Choroid plexus epithelial cell (primary cell): ENCODE results near the gene CNOT4.

ENCODE experiments used
- DNase-seq: peaks from one replicate; pipeline ENCODE4 v3.0.0-alpha.2; 2010; ENCODE audit warnings: low read depth
- H3K4me3 ChIP-seq: 2 replicates; pipeline ENCODE4 v1.5.1; 2011; ENCODE audit warnings: low read depth, mild to moderate bottlenecking, control low read depth, low read length, moderate library complexity
- CTCF ChIP-seq: conservative IDR thresholded peaks from 2 replicates; pipeline ENCODE4 v1.5.1; 2011; ENCODE audit warnings: low read depth, mild to moderate bottlenecking, control low read depth, inconsistent platforms, low read length, moderate library complexity

The CNOT4 gene

GRCh38 chr7:135509839-135510591 is at the start of gene CNOT4:
Gene CNOT4 (minus strand): TSS chr7:135510102. CDS start chr7:135438331, 71,771 bp downstream.
- no peak for TF ChIP-seq CTCF
- H3K4me3 ChIP-seq: peak within 1 kb of the TSS; percentile 95
- DNase-seq: peak; percentile 98

- TF ChIP-seq CTCF: no peak
- peak overlapping the region; percentile 97 for H3K4me3 ChIP-seq
- no peak for DNase-seq
These were observed 49.0 kb upstream of the CNOT4 start for GRCh38 chr7:135558881-135559280.

- H3K4me3 ChIP-seq: peak overlapping the region; percentile 97
- TF ChIP-seq CTCF: peak; percentile 77
- peak; percentile 61 for DNase-seq
These were observed 48.5 kb upstream of the CNOT4 start for GRCh38 chr7:135558337-135558767.

GRCh38 chr7:135557455-135558336 is 47.8 kb upstream of the CNOT4 start, which contains the start of gene NUP205:
Gene NUP205 (plus strand): TSS chr7:135557917. CDS start chr7:135557945, 28 bp downstream.
- TF ChIP-seq CTCF: no peak
- peak within 1 kb of the TSS; percentile 97 for H3K4me3 ChIP-seq
- peak; percentile 89 for DNase-seq

GRCh38 chr7:135553346-135553745 is 43.4 kb upstream of the CNOT4 start:
- TF ChIP-seq CTCF: no peak
- H3K4me3 ChIP-seq: no peak overlapping the region
- no peak for DNase-seq

- no peak overlapping the region for H3K4me3 ChIP-seq
- DNase-seq: no peak
- TF ChIP-seq CTCF: no peak
These were observed 42.2 kb upstream of the CNOT4 start for GRCh38 chr7:135552148-135552547.
